Measurements from ENCODE around the gene COL6A2. TPM values are rescaled to one million over a fixed set of nuclear protein-coding genes. Genes with fewer than 3 reads are reported as not detected.
A peak's percentile ranks its signal among the peaks of the same experiment; 100 is the strongest.

The COL6A2 gene
- total and polyA plus RNA-seq, 2 of the 13 experiments (the other 11 are each of a cell fraction or from before 2014, with no cell fraction given): 0.07 to 0.41 TPM

- TF ChIP-seq ZNF280D (CRISPR knock-in tag; IDR thresholded peaks at IDR 0.05): no peak; the same call in 1 of the 2 replicates
- peak; percentile 60 for TF ChIP-seq HNRNPLL (IDR thresholded peaks at IDR 0.05; ENCODE audit: low read depth, low read length, poor library complexity, severe bottlenecking)
- TF ChIP-seq HOXD1 (CRISPR knock-in tag; IDR thresholded peaks at IDR 0.05): no peak
- no peak for TF ChIP-seq ZNF674 (CRISPR knock-in tag; IDR thresholded peaks at IDR 0.05; ENCODE audit: low read depth)
- no peak for TF ChIP-seq ZNF17 (CRISPR knock-in tag; IDR thresholded peaks at IDR 0.05)
- TF ChIP-seq ZBTB34 (CRISPR knock-in tag; IDR thresholded peaks at IDR 0.05): no peak
- no peak for TF ChIP-seq ZNF841 (CRISPR knock-in tag; IDR thresholded peaks at IDR 0.05; ENCODE audit: borderline replicate concordance)
- no peak; the same call in 1 of the 2 replicates for TF ChIP-seq ZNF451 (CRISPR knock-in tag; IDR thresholded peaks at IDR 0.05)
- no peak for TF ChIP-seq TOPORS (CRISPR knock-in tag; IDR thresholded peaks at IDR 0.05)
- no peak for TF ChIP-seq THAP8 (CRISPR knock-in tag; IDR thresholded peaks at IDR 0.05; ENCODE audit: borderline replicate concordance)
- TF ChIP-seq ETS1 (CRISPR knock-in tag; IDR thresholded peaks at IDR 0.05): 0 out of 2 replicates have a peak, but pooled peaks have one; percentile 74
- TF ChIP-seq BHLHE40 (IDR thresholded peaks at IDR 0.05; ENCODE audit: low read length): 0 out of 2 replicates have a peak, but pooled peaks have one; percentile 2
- peak; percentile 82 for TF ChIP-seq SRSF1 (optimal IDR thresholded peaks at IDR 0.05; ENCODE audit: low read depth, low read length)
- TF ChIP-seq GATA4 (IDR thresholded peaks at IDR 0.05; ENCODE audit: borderline replicate concordance, low read depth): no peak
- no peak for TF ChIP-seq GMEB1 (CRISPR knock-in tag; IDR thresholded peaks at IDR 0.05; ENCODE audit: borderline replicate concordance)
- TF ChIP-seq SYNCRIP (IDR thresholded peaks at IDR 0.05; ENCODE audit: insufficient read depth, low read depth, low read length): no peak
- no peak; the same call in 1 of the 2 replicates for TF ChIP-seq MYPOP (CRISPR knock-in tag; IDR thresholded peaks at IDR 0.05)
- TF ChIP-seq ETV5 (CRISPR knock-in tag; IDR thresholded peaks at IDR 0.05; ENCODE audit: borderline replicate concordance): peak; percentile 65; the same call in 1 of the 2 replicates
Measured at GRCh38 chr21:46153247-46154154, 55.6 kb downstream of the COL6A2 start (continued).
